H1 (cell line): ENCODE measurements around the gene TLE4. TPM values are rescaled to one million over a fixed set of nuclear protein-coding genes. Genes with fewer than 3 reads are reported as not detected.

Experiments
- polyA plus RNA-seq, 7 experiments: library from polyadenylated mRNA; depleted of rRNA in 3 of 7; stranded (reverse) in 5 of 7; unstranded in 2 of 7; fragments of >200 nt in 5 of 7; fragments of 200-250 nt in 2 of 7; gene quantifications; 1 replicate in 5 of 7; 2 replicates in 1 of 7; 4 replicates in 1 of 7; pipeline versions ENCODE4 v1.2.1 to v1.2.3, GENCODE V29; 2011 to 2013; ENCODE audit warnings: missing spikeins in 2 of 7, mixed read lengths in 2 of 7
- total RNA-seq: library from RNA; stranded (reverse); fragmentation: NEBNext Ultra II Directional; extraction: Animal tissue kit (Norgen Biotek cat#: 25700); gene quantifications from 2 replicates; pipeline ENCODE4 v1.2.1, GENCODE V29; 2021
- TF ChIP-seq, protein P1 (sequence below): IDR thresholded peaks from 2 replicates; pipeline ENCODE4 v1.6.1; 2012; ENCODE audit warnings: inconsistent platforms
- TF ChIP-seq, protein P2 (sequence below), 3 experiments: IDR thresholded peaks; 1 replicate in 2 of 3; 2 replicates in 1 of 3; pipeline versions ENCODE4 v1.5.1 to v1.6.1; 2011; ENCODE audit warnings: low read length in 3 of 3, mild to moderate bottlenecking in 3 of 3, inconsistent platforms in 2 of 3, low read depth in 1 of 3, moderate library complexity in 1 of 3; ENCODE audit not compliant: insufficient read depth in 1 of 3; ENCODE audit errors: control extremely low read depth in 1 of 3

TLE4 gene
- total and polyA plus RNA-seq, 2 of the 8 experiments (the other 6 are each of a cell fraction or from before 2014, with no cell fraction given), result 32.4 to 36.9 TPM

DNA sequence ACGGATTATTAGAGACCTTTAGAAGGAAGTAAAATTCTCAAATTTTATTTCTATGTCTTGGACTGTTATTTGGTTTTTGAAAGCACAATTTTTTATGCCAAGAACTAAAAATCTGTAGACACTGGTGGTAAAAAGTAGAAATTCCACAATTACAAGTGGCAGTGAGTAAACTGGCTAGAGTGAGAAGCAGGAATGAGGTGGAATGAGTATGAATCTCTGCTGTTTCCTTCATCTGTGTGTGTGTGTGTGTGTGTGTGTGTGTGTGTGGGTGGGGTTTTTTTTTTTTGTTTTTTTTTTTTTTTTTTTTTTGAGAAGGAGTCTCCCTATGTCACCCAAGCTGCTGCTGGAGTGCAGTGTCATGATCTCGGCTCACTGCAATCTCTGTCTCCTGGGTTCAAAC is 94.2 kb downstream of the TLE4 start (continued):
- TF ChIP-seq, protein P1, sequence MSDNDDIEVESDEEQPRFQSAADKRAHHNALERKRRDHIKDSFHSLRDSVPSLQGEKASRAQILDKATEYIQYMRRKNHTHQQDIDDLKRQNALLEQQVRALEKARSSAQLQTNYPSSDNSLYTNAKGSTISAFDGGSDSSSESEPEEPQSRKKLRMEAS, result no peak
- TF ChIP-seq, protein P2, sequence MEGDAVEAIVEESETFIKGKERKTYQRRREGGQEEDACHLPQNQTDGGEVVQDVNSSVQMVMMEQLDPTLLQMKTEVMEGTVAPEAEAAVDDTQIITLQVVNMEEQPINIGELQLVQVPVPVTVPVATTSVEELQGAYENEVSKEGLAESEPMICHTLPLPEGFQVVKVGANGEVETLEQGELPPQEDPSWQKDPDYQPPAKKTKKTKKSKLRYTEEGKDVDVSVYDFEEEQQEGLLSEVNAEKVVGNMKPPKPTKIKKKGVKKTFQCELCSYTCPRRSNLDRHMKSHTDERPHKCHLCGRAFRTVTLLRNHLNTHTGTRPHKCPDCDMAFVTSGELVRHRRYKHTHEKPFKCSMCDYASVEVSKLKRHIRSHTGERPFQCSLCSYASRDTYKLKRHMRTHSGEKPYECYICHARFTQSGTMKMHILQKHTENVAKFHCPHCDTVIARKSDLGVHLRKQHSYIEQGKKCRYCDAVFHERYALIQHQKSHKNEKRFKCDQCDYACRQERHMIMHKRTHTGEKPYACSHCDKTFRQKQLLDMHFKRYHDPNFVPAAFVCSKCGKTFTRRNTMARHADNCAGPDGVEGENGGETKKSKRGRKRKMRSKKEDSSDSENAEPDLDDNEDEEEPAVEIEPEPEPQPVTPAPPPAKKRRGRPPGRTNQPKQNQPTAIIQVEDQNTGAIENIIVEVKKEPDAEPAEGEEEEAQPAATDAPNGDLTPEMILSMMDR (IDR thresholded peaks at IDR 0.05; ENCODE audit: control extremely low read depth in 1 of 3, insufficient read depth in 1 of 3, low read depth in 1 of 3, low read length in 3 of 3), result no peak
- TF ChIP-seq, all 59 proteins: peak for 0
